ENCODE measurements around the gene MYOCOS. TPM values are rescaled to one million over a fixed set of nuclear protein-coding genes. Genes with fewer than 3 reads are reported as not detected.
"Not testable (repeated sequence)": the region's sequence is repeated elsewhere in the genome, so short reads cannot be mapped to it uniquely, and the experiment has no call there.

MYOCOS gene
- total RNA-seq, 1 donor from 2014 or later = 0.27 TPM

GRCh38 chr1:171655746-171656116 is 33.7 kb downstream of the MYOCOS start:
- ChIA-PET POLR2A (no interaction called here), CTCF (no interaction called here)
- H3K27ac Mint-ChIP-seq = no peak overlapping the region
- H3K27me3 Mint-ChIP-seq = peaks cover 37% of the 10 kb centered on the region
- no peaks in the 10 kb centered on the region for H3K9me3 Mint-ChIP-seq
- no peak for DNase-seq
- no peaks in the 10 kb centered on the region for H3K36me3 Mint-ChIP-seq (ENCODE audit: low read depth)
- H3K4me3 Mint-ChIP-seq = no peak overlapping the region
- H3K4me1 Mint-ChIP-seq = peaks cover 8% of the 10 kb centered on the region
- no peak for ATAC-seq (ENCODE audit: low read depth)
- no peak for TF ChIP-seq CTCF (IDR thresholded peaks at IDR 0.05)
- intact Hi-C loops (cut with micrococcal nuclease) = loop anchor here (1.0 kb wide), 1 partner anchor 330 kb away; no protein-coding TSS in a partner anchor

- H3K9me3 Mint-ChIP-seq; intact Hi-C loops (cut with micrococcal nuclease); POLR2A ChIA-PET; ATAC-seq (ENCODE audit: low read depth); CTCF ChIA-PET; H3K36me3 Mint-ChIP-seq (ENCODE audit: low read depth); H3K4me1 Mint-ChIP-seq; DNase-seq; H3K4me3 Mint-ChIP-seq; H3K27ac Mint-ChIP-seq: not testable (repeated sequence)
- H3K27me3 Mint-ChIP-seq = peaks cover 33% of the 10 kb centered on the region
Observed at GRCh38 chr1:171656206-171656605, 34.2 kb downstream of the MYOCOS start.

GRCh38 chr1:171661076-171661650 is 39.1 kb downstream of the MYOCOS start:
- CTCF ChIA-PET = no interaction called here
- Mint-ChIP-seq H3K4me1 (no peaks in the 10 kb centered on the region), H3K27me3 (peaks cover 5% of the 10 kb centered on the region), H3K27ac (no peak overlapping the region), H3K4me3 (no peak overlapping the region), H3K36me3 (ENCODE audit: low read depth) (no peaks in the 10 kb centered on the region), H3K9me3 (no peaks in the 10 kb centered on the region)
- POLR2A ChIA-PET = no interaction called here
- intact Hi-C loops (cut with micrococcal nuclease) = no loop called here
- no peak for ATAC-seq (ENCODE audit: low read depth)
- TF ChIP-seq CTCF (IDR thresholded peaks at IDR 0.05) = no peak
- no peak for DNase-seq

- Mint-ChIP-seq H3K4me3 (no peak overlapping the region), H3K27me3 (no peaks in the 10 kb centered on the region), H3K27ac (no peak overlapping the region), H3K9me3 (no peaks in the 10 kb centered on the region), H3K36me3 (ENCODE audit: low read depth) (no peaks in the 10 kb centered on the region), H3K4me1 (no peaks in the 10 kb centered on the region)
- DNase-seq (no peak), ATAC-seq (ENCODE audit: low read depth) (no peak)
- intact Hi-C loops (cut with micrococcal nuclease) = no loop called here
- TF ChIP-seq CTCF (IDR thresholded peaks at IDR 0.05) = no peak
- CTCF ChIA-PET = no interaction called here
- POLR2A ChIA-PET = no interaction called here
Observed at GRCh38 chr1:171663036-171663853, 41.2 kb downstream of the MYOCOS start.

- TF ChIP-seq CTCF (IDR thresholded peaks at IDR 0.05) = no peak
- DNase-seq = no peak
- no peaks in the 10 kb centered on the region for H3K9me3 Mint-ChIP-seq
- no peaks in the 10 kb centered on the region for H3K4me1 Mint-ChIP-seq
- no peaks in the 10 kb centered on the region for H3K27me3 Mint-ChIP-seq
- POLR2A ChIA-PET = no interaction called here
- no peak overlapping the region for H3K27ac Mint-ChIP-seq
- no peak for ATAC-seq (ENCODE audit: low read depth)
- no peaks in the 10 kb centered on the region for H3K36me3 Mint-ChIP-seq (ENCODE audit: low read depth)
- intact Hi-C loops (cut with micrococcal nuclease) = no loop called here
- H3K4me3 Mint-ChIP-seq = no peak overlapping the region
- CTCF ChIA-PET = no interaction called here
Observed at GRCh38 chr1:171663854-171664575, 42.0 kb downstream of the MYOCOS start.
